NOMO-1 treated with dmso at 0.1 percent for 144 hours (cell line): ENCODE measurements around the gene ANKMY2.
"Not testable (repeated sequence)": the region's sequence is repeated elsewhere in the genome, so short reads cannot be mapped to it uniquely, and the experiment has no call there.

ENCODE experiments used
- DNase-seq: peaks from one replicate; lab custom pipeline; 2025; ENCODE audit not compliant: unreplicated experiment; lab: John Stamatoyannopoulos, UW

Gene ANKMY2

DNA sequence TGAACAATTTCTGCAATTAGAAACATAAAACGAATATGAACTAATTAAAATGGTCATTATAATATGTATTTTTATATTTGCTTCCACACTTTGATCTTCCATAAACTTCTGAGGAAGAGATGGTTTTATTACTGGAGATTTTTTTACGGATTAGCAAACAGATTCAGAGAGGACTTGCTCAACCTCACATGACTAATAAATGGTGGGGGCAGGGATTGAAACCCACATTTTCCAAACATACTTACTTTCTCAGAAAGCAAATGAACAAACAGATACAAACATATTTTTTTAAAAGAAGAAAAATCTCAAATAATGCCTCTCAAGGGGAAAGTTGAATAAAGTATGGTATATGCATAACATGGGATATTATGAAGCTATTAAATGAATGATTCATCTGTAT is 18.3 kb downstream of the ANKMY2 start:
- no peak for DNase-seq

DNA sequence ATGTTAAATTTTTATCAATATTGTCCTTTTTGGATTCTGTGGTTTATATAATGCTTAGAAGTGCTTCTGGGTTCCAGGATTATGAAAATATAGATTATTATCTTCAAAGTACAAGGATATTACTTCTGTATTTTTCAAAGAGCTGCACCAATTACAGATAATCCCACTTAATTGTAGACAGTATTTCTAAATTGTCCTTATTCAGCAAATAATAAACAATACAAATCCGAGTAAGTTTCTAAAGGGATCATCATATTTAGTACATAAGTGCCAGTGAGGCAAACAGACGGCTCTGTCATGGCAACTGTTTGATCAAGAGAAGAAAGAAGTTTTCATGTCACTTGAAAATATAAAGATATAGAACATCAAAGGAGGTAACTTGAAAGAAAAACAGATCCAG is 19.2 kb downstream of the ANKMY2 start:
- DNase-seq = no peak

DNA sequence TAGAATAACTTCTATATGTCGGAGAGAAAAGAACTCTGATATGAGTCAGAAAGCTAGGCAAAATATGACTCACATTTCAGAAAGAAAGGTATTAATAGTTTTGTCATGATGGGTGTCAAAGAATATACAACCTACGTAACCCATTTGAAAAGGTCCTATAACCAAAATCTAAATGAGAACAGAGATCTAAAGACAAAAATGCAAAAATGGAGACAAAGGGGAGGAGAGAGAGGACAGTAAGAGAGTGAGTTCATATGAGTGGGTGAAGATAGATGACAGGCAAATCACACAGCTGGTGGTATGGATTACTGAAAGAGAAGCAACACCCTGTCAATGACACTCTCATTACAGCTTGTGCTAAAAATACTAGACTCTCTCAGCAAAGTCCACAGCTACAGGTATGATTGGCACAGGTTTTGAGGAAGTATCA is 25.6 kb downstream of the ANKMY2 start:
- no peak for DNase-seq

DNA sequence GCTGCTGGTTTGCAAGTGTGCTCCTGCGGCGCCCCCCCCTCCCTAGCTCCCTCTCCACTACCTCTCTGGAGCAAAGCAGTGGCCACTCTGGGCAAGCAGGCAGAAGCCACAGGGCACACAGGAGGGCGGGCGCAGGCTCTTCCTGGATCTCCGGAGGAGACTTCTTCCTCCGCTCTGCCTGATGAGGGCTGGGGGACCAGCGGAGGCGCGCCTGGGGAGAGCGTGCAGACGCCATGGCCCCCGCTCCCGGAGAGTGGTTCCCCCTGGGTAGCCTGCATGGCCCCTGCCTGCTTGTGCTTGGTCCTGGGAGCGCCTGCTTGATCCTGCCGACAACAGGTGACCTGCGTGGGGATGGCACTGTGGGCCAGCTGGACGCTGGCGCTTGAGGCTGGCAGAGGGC is 29.0 kb downstream of the ANKMY2 start:
- no peak for DNase-seq

DNA sequence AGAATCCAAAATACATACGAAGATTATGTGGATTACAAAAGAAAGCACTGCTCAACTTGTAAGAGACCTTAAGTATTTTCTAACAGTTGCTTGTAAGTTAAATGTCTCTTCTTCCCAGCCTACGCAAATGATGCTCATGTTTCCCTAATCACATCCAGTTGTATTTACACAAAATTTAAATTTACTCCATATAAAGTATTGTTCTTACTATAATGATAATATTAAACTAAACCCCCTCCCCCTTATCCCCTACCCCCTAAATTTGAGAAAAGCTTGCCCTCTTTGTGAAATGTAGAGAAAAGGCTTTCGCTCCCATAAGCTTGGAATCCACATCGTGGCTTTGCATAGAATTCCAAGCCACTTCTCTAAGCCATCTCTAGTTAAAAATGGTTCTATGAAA is 29.4 kb downstream of the ANKMY2 start:
- no peak for DNase-seq

DNA sequence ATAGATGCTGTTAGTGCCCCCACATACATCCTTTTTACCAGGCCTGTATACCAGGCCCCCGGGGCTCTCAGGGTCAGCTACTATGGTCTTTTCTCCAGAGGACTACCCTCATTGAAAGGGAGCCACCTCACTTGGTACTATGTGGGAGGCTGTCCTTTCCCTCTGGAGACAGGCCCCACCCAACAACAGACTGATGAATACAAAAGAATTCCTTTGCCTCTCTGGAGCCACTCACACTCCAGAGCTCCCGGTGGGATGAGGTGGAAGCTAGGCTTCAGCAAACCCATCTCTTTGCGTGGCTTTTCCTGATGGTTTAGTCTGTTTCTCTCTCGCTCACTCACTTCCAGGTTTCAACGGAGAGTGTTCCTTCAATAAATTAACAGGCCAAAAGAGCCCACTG is 30.3 kb downstream of the ANKMY2 start:
- no peak for DNase-seq

DNA sequence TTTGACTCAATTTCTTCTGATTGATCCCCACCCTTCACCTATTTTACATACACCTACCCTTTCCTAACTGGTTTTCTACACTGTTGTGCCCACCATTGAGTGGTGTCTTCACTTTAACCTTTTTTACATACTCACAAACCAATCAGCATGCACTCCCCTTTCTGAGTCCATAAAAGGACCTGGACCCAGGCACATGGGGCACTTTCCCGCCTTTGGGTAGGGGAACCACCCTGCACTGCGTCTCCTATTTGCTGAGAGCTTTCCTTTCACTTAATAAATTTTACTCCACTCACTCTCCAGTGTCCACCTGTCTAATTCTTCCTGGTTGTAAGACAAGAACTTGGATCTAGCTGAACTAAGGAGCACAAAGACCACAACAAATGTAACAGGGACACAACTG is 33.8 kb downstream of the ANKMY2 start:
- DNase-seq = no peak

DNA sequence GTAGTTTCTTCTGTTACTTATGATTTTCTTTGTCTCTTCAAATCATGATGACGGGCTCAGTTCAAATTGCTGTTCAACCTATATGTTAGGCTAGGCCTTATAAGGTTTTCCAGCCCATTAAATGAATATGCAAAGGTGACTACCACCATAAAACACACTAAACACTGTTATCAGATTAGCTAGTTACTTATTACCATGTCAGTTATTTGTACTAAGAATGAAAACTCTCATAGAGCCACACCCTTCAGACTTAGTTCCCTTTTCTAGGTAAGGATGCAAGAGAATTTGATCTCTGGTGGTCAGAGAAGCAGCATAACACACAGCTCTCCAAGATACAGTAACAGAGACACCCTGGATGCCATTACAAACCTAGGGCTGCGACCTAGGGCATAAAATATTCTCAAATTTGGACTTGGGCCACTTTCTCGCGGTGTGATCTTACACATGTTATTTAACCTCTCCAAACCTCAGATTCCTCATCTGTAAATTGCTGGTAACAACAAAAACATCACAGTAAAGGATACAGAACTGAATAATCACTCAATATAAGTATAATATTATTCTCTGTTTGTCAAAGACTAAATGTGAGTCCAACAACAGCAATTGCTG is 35.6 kb downstream of the ANKMY2 start:
- peak; percentile 57 for DNase-seq

DNA sequence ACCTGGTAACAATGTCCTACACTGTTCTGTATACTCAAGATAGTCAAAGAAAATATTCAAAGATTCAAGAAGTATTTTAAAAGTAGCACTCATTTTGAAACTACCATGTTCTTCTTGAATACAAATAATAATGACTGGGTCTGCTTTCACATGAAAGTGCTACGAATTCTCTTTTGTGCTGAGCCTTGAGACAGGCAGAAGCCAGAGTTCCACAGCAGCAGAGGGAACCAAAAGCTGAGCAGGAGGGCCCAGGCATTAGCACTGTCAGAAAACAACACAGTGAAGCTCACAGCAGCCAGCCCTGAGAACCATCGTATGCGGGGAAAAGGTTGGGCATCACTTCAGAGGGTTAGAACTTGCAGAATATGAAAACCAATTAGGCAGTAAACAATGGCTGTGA is 38.9 kb downstream of the ANKMY2 start:
- no peak for DNase-seq

DNA sequence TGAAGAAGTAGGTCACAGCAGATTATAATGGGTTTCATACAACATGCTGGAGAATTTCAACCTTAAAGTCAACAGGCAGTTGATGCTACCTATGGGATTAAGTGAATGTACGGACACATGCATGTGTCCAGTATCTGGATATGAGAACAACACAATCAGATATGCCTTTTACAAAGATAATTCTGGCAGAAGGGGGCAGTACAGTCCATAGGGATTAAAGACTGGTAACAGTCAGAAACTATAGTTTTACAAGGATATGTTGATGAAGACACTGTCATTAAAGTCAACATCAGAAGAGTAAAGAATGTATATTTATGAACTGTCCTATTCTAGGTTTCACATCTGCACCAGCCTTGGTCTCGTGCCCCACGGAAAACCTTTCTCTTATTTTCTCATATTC is 41.5 kb downstream of the ANKMY2 start:
- no peak for DNase-seq

DNA sequence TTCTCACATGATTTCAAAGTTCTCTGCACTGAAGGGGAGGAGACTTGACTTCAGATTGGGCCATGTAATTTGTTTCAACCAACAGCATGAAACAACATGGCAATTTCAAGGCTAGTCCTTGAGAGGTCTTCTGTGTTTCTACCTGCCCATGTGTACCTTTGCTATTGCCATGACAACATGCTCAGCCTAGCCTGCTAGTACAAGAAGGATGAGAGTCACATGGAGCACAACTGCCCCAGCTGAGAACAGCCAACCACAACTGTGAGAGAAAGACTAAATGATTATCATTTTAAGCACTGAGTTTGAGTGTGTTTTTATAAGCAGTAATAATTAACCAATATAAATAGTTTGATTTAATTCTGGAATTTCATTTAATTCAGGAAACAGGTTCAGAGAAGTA is 41.9 kb downstream of the ANKMY2 start:
- DNase-seq = no peak

DNA sequence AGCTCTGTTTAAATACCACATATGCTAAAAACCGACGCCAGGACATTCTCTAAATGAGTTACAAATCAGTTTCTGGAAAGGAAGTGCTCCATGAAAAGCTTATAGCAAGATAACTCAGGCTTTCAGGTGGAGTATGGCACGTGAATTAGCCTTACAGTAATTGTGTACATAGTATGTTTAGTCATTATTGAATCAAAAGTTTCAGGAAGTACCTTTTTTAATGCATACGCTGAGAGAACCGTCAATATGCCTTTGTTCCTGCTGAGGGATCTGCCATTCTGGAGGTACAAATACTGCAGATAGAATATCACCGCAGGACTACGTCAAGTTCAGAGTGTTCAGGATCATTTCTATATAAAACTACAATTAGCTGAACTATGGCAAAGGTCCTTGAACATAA is 45.7 kb downstream of the ANKMY2 start:
- DNase-seq = no peak

DNA sequence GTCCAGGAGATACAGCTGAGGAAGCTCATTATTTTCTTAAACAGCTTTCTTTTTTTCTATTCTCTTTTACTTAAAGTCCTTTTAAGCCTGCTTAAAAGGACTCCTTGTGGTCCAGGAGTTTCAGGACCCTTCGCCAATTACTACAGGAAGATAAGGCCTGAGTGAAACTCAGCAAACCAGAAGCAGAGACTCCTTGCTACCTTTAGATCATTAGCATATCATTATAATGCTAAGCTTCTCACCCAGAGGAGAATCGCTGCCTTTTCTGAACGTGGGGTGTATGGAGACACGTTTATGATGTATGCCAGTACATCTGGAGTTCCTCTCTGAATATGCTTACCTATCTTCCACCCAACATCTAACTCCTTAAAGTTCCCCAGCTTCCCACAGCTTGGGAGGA is 47.5 kb downstream of the ANKMY2 start:
- DNase-seq = no peak

DNA sequence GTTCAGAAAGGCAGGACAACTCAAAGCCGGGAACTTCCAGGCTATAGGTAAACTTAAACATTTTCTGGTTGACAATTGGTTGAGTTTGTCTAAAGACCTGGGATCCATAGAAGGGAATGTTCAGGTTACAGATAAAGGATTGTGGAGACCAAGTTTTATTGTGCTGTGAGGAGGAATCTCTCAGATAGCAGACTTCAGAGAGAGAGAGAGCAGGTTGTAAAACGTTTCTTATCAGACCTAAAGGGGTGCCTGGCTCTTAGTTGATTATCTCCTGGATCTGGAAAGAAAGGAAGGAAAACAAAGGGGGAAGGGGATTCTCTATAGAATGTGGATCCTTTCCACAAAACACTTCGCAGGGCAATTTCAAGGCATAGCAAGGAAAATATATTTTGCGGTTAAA is 50.0 kb downstream of the ANKMY2 start:
- DNase-seq = not testable (repeated sequence)

DNA sequence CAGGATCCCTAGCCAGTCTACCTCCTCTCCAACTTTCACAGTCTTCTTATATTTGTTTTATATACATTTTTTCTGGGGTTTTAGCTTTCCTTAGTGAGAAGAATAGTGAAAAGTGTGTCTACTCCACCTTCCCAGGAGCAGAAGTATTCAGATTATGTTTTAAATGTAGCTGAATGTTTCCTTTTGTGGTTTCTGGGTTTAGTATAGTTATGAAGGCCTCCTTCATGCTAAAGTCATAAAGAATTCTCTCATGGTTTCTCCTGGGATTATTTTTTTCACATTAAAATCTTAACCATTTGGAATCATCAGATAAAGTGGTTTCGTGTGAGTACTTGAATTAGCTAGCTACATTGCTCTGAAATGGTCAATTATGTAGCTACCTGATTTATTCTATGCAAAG is 50.9 kb downstream of the ANKMY2 start:
- no peak for DNase-seq

DNA sequence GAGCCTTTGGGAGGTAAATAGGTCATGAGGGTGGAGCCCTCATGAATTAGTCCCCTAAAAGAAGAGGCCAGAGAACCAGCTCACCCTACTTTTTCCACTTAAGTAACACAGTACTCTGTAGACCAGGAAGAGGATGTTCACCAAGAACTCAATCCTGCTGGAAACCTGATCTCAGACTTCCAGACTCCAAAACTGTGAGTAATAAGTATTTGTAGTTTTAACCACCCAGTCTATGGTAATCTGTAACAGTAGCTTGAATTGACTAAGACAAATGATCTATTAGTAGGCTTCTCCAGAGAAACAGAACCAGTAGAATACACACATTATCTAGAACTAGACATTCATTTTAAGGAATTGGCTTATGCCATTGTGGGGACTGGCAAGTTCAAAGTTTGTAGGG is 51.5 kb downstream of the ANKMY2 start:
- DNase-seq = no peak

DNA sequence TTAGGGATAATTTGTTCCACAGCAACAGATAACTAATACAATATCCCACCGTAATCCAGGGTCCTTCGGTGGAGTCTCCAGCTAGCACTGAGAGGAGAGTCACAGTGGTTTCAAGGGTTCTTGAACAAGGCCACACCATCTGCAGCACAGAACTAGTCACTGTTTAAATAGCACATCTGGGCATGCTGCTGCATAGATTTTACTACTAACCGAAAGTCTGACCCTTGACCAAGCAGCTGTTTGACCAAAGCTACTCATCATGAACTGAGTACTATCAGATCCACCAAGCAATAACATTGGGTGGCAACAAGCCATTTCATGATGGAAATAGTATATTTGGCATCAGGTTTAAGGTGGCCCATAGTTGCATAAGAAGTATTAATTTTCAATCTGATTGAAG is 53.2 kb downstream of the ANKMY2 start:
- DNase-seq = no peak

DNA sequence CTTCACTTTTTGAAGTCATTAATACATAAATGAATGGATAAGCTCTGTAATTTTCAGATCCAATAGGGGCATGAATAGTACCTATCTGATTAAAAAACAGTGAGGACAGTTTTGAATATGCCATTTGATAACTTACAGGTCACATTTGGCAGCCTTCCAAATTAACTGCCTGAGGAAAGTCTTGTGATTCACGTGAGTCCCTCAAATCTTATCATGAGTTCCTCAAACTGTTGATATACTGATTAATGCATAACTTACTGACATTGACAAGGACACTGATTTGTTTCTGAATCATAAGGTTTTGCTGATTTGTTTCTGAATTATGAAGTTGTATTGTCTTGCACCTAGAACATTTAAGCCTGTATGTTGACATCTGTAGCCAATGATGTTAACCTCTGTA is 55.1 kb downstream of the ANKMY2 start:
- DNase-seq = no peak

DNA sequence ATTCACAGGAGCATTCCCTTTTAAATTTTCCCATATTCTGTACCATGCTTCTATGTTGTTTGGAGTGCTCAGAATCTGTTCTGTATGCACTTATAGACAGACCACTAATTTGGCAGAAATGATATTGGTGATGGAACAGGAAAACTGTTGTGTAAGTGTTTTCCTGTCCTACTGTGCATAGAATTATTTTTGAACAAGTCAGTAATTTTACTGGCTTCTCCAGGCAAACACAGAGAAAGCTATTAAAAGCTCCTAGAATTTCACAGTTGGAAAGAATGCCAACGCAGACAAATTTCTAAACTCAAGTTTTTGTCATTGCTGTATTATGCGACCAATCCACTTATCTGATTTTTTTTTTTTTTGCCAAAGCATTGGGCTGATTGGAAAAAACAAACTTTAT is 55.7 kb downstream of the ANKMY2 start:
- no peak for DNase-seq

DNA sequence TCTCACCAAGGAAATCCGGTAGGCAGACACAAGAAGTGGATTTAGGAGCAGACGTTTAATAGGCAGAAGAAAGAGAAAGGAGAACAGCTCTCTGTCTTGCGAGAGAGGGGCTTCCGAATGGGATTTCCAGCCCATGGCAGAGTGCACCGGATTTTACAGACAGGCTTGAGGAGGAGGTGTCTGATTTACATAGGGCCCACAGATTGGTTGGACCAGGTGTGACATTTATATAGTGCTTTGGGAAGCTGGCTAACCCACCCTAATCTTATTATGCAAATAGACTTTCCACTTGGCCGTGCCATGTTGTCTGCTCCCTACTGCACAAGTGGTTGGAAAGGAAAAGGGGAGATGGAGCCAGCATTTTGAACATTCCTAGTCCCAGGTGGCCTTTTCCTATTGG is 57.8 kb downstream of the ANKMY2 start:
- no peak for DNase-seq

DNA sequence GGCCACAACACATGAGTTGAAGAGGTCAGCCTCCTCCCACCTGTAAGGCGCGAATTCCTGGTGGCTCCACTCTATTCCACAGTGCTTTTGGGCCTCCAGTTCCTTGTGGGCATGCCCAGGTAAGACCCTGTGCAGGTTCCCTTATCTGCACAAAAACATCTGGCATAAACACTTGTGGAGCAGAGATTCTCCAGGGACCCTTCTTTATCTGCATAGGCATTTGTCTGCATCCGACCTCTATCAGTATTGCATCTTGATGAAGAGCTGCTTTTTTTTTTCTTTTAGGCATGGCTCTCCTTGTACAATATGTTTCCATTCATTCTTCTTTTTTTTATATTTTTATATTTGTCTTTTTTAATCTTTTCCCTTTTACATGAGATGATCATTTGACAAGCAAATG is 58.4 kb downstream of the ANKMY2 start:
- no peak for DNase-seq

DNA sequence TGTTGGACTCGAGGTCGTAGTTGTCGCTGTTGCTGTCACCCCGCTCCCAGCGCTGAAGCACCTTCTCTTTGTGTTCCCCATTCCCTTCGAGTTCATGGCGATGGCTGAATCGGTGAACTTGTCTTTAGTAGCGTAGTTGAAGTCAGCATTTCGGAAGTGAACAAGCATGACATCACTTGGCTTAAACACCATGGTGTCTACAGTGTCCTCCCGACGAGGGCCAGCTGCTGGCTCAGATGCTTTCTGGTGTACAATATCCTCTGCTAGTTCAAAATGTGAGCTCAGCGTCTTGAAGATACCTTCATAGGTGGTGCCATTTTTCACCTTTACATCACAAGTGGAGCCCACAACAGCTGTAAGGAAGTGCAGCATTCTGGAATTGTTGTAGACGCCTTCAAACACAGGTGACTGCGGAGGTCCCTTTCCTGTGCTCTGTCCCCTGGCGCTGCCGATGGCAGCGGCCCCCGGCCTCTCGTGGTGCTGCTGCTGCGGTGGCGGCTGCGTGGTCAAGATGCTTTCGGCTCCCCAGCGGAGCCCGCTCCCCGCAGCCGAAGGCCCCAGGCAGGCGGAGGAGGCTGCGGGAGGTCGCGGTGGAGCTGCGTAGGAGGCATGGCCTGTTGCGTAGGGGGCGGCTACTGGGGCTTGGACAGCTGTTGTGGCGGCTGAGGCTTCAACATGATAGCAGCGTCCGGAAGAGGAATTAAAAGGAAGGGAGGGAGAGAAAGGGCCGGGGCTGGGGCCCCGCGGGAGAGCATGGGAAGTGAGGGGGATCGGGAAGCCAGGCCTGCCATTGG is 59.3 kb downstream of the ANKMY2 start:
- DNase-seq = no peak

DNA sequence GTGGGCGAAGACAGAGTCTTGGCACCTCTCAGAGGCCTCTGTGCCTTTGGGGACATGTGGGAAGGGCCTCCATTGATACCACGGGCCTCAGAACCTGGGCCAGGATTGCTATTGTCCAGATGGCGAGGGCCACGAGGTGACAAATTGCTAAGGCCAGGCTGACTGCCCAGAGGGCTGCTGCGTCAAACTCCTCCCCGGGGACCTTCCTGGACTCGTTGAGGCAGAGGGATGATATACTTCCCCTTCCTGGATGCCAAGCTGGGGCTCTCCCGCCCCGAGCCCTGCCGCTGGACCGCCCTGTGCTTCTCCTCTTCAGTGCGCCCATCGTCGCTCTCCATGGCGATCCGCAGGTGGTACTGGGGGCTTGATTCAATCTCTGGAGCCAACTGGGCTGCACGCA is 60.0 kb downstream of the ANKMY2 start:
- DNase-seq = no peak
